ENCODE measurements around the gene SLC2A6.

SLC2A6 gene

GRCh38 chr9:133515240-133515610 is 36.3 kb upstream of the SLC2A6 start:
- DNase-seq: no peak

GRCh38 chr9:133514460-133515239 is 35.8 kb upstream of the SLC2A6 start:
- no peak for DNase-seq

GRCh38 chr9:133513214-133514100 is 34.6 kb upstream of the SLC2A6 start:
- DNase-seq: no peak

GRCh38 chr9:133512253-133513213 is 33.6 kb upstream of the SLC2A6 start:
- no peak for DNase-seq

GRCh38 chr9:133511607-133512006 is 32.7 kb upstream of the SLC2A6 start:
- DNase-seq: no peak

- DNase-seq: no peak
These were observed 32.1 kb upstream of the SLC2A6 start for GRCh38 chr9:133510926-133511505.

GRCh38 chr9:133509179-133510083 is 30.5 kb upstream of the SLC2A6 start:
- no peak for DNase-seq

- no peak for DNase-seq
These were observed 29.1 kb upstream of the SLC2A6 start for GRCh38 chr9:133508046-133508445.

DNA sequence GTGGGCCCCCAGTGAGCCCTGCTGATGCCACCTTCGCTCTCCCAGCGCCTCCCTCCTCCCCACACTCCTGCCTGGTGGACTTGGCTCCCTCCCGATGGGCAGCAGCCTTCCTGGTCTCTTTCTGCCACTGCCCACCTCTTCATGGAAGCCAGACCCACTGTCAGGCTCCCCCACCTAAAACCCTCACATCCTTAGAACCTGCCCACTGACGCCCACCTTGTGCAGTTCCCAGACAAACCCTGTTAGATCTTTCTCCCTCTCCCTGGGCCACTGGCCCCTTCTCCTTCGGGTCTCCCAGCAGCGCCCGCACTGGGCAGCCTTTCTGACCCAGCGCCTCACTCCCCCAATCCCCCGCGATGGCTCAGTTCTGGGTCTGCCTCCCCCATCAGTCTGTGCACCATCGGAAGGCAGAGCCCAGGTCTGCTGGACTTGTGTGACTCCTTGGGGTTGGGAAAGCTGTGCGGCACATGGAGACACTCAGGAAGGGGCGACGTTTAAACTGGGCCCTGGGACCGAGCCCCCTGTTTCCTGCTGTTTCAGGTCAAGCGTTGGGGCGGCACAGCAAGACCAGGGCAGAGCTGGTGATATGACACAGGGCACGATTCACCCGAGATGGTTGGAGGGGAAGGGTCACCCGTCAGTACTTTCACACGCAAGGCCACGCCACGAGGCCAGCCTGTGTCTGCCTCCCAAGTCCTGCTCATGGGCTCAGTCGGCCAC is 28.5 kb upstream of the SLC2A6 start:
- no peak for DNase-seq

GRCh38 chr9:133506653-133507038 is 27.7 kb upstream of the SLC2A6 start:
- no peak for DNase-seq

GRCh38 chr9:133505901-133506652 is 27.2 kb upstream of the SLC2A6 start:
- DNase-seq: no peak

DNA sequence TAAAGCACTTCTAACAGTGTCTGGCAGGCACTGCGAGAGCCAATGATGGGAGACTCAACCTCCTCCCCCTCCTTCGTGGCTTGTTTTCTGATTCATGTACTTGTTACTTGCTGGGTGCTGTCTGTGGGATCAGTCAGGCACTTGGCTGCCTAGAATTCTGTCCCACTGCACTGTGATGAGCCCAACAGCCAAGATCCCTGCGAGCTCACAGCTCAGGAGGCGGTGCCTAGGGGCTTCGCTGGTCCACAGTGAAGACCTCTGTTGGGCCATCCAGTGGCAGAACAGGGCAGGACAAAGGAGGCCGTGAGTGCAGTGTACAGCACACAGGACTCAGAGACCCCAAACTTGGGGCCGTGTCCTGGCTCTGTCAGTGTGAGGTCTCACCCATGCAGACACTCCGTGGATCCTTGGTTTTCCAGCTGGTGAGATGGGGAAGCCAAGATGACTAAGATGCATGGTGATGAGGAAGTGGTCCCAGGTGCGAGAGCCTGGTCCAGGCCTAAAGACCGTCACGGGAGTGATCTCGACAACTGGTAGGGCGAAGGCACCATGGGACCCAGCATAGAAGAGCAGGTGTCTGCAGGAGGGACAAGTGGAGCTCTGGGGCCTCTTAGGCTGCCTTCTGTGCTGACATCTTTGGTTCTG is 26.4 kb upstream of the SLC2A6 start:
- no peak for DNase-seq

GRCh38 chr9:133502112-133502511 is 23.2 kb upstream of the SLC2A6 start:
- DNase-seq: no peak

- DNase-seq: no peak
These were observed 21.0 kb upstream of the SLC2A6 start for GRCh38 chr9:133499892-133500270.

GRCh38 chr9:133499132-133499891 is 20.4 kb upstream of the SLC2A6 start:
- no peak for DNase-seq

GRCh38 chr9:133496861-133497842 is 18.3 kb upstream of the SLC2A6 start:
- DNase-seq: no peak
